HepG2 (cell line): ENCODE data around the gene ARHGAP30. TPM values are rescaled to one million over a fixed set of nuclear protein-coding genes. Genes with fewer than 3 reads are reported as not detected.

ENCODE experiments used
- ATAC-seq: fragments of 200-7000 bp; cut with Tn5 transposase; 3 replicates; pipeline ENCODE4 v1.9.1; 2020; ENCODE audit warnings: mild to moderate bottlenecking, moderate library complexity
- Bru-seq: library from RNA; stranded (reverse); fragments of 400-500 nt; gene quantifications from one replicate; lab custom pipeline; 2021; lab: Mats Ljungman, UMichigan
- BruChase-seq, 2 experiments: library from RNA; stranded (reverse); fragments of 400-500 nt; gene quantifications; one replicate each; lab custom pipeline; 2021; lab: Mats Ljungman, UMichigan
- BruUV-seq: library from RNA; stranded (reverse); fragments of 400-500 nt; replicated peaks from 2 replicates; lab custom pipeline; 2021; lab: Mats Ljungman, UMichigan
- CTCF ChIA-PET: fragments of 300-600 bp; formaldehyde crosslinking; extraction: SDS; loops from one replicate; lab custom pipeline; 2021; ENCODE audit warnings: low total read pairs, inconsistent platforms, low intra/inter-chr PET ratio; lab: Yijun Ruan, JAX
- POLR2A ChIA-PET: fragments of 350-600 bp; sonication (Branson Sonifier 250); formaldehyde crosslinking; loops from one replicate; lab custom pipeline; 2020; ENCODE audit warnings: antibody characterized with exemption, inconsistent platforms; lab: Yijun Ruan, JAX
- DNase-seq: peaks from one replicate; pipeline ENCODE4 v3.0.0-alpha.2; 2015; ENCODE audit warnings: low spot score
- FAIRE-seq: peaks from 3 replicates; lab custom pipeline; 2011; peaks lifted over from hg19 to GRCh38; lab: Jason Lieb, UNC
- H2AFZ ChIP-seq: one replicate; pipeline ENCODE4 v1.6.1; 2011; ENCODE audit warnings: low read length, inconsistent platforms
- H3K27ac ChIP-seq: fragments of 300-600 bp; 3 replicates; pipeline ENCODE4 v1.8.0; 2011; ENCODE audit warnings: mixed run types, mild to moderate bottlenecking, mixed read lengths, low read length, inconsistent platforms; ENCODE audit not compliant: insufficient read depth; ENCODE audit errors: extremely low read length
- H3K27me3 ChIP-seq, 2 experiments: fragments of 200-600 bp in 1 of 2; 2 replicates in 1 of 2; 3 replicates in 1 of 2; pipeline versions ENCODE4 v1.6.0 to v1.8.0; 2011; ENCODE audit warnings: low read length in 2 of 2, mild to moderate bottlenecking in 2 of 2, moderate library complexity in 2 of 2, inconsistent platforms in 1 of 2; ENCODE audit not compliant: insufficient read depth in 2 of 2, control insufficient read depth in 1 of 2
- H3K36me3 ChIP-seq, 2 experiments: fragments of 200-600 bp in 1 of 2; replicated peaks in 1 of 2; 2 replicates in 1 of 2; 3 replicates in 1 of 2; pipeline versions ENCODE4 v1.5.1 to v1.8.0; 2011; ENCODE audit warnings: low read length in 2 of 2, inconsistent platforms in 1 of 2; ENCODE audit not compliant: insufficient read depth in 2 of 2, control insufficient read depth in 1 of 2
- H3K4me1 ChIP-seq: 2 replicates; pipeline ENCODE4 v1.5.1; 2012; ENCODE audit warnings: low read length, inconsistent platforms; ENCODE audit not compliant: insufficient read depth
- H3K4me2 ChIP-seq: 2 replicates; pipeline ENCODE4 v1.6.0; 2011; ENCODE audit warnings: low read depth, low read length, inconsistent platforms
- H3K4me3 ChIP-seq, 3 experiments: fragments of 200-600 bp in 1 of 3; sonication (generic), shearing (Covaris generic) in 1 of 3; replicated peaks in 1 of 3; 2 replicates each; pipeline ENCODE4 v1.5.1; 2011 to 2016; ENCODE audit warnings: low read length in 3 of 3, inconsistent platforms in 2 of 3, low read depth in 2 of 3, mild to moderate bottlenecking in 2 of 3, control low read depth in 1 of 3, mixed read lengths in 1 of 3; ENCODE audit not compliant: insufficient read depth in 1 of 3
- H3K79me2 ChIP-seq: one replicate; pipeline ENCODE4 v1.6.1; 2011; ENCODE audit warnings: low read length, inconsistent platforms; ENCODE audit not compliant: insufficient read depth
- H3K9ac ChIP-seq: 2 replicates; pipeline ENCODE4 v1.6.0; 2011; ENCODE audit warnings: mild to moderate bottlenecking, low read depth, low read length, inconsistent platforms; ENCODE audit not compliant: insufficient read depth
- H3K9me3 ChIP-seq: 2 replicates; pipeline ENCODE4 v1.5.1; 2012; ENCODE audit warnings: mild to moderate bottlenecking, low read length
- H4K20me1 ChIP-seq: 2 replicates; pipeline ENCODE4 v1.6.0; 2011; ENCODE audit warnings: inconsistent platforms, mild to moderate bottlenecking, low read length, moderate library complexity; ENCODE audit not compliant: insufficient read depth
- CHD4 ChIP-seq: fragments of 200-600 bp; sonication (generic); IDR thresholded peaks from 2 replicates; pipeline ENCODE4 v1.7.0; 2017; ENCODE audit warnings: mild to moderate bottlenecking, low read length, borderline replicate concordance
- DNMT3B ChIP-seq: conservative IDR thresholded peaks from 2 replicates; pipeline ENCODE4 v1.6.1; 2016; ENCODE audit warnings: missing biosample characterization, control low read depth
- SETDB1 ChIP-seq: sonication (generic); formaldehyde crosslinking; IDR thresholded peaks from 2 replicates; pipeline ENCODE4 v1.5.1; 2020; ENCODE audit warnings: missing genetic modification reagents, mild to moderate bottlenecking, borderline replicate concordance
- XBP1 ChIP-seq: sonication (generic); formaldehyde crosslinking; IDR thresholded peaks from 2 replicates; pipeline ENCODE4 v1.5.0; 2020; ENCODE audit warnings: missing genetic modification reagents
- ZNF333 ChIP-seq: sonication (generic); formaldehyde crosslinking; IDR thresholded peaks from 2 replicates; pipeline ENCODE4 v1.4.0; 2020; ENCODE audit warnings: mild to moderate bottlenecking, missing genetic modification reagents, borderline replicate concordance
- ZNF513 ChIP-seq: sonication (generic); formaldehyde crosslinking; conservative IDR thresholded peaks from 2 replicates; pipeline ENCODE4 v1.5.0; 2020; ENCODE audit warnings: missing genetic modification reagents
- ZNF691 ChIP-seq: sonication (generic); formaldehyde crosslinking; IDR thresholded peaks from 2 replicates; pipeline ENCODE4 v1.4.0; 2020; ENCODE audit warnings: missing genetic modification reagents, low read depth, mild to moderate bottlenecking, borderline replicate concordance
- WGBS: methylation state at CpG from one replicate; pipeline ENCODE4 v1.1.6; 2017; ENCODE audit warnings: low lambda C conversion rate; 5-methylcytosine and 5-hydroxymethylcytosine counted together
- in situ Hi-C: cut with HindIII; loops from 2 replicates; pipeline ENCODE4 v1.10.0; 2017; ENCODE audit warnings: low pct_unique_long_range_greater_than_20kb; ENCODE audit not compliant: extremely low pct_ligation_motif_present
- intact Hi-C: fragments of 100-400 bp; cut with micrococcal nuclease; formaldehyde crosslinking; loops from one replicate; pipeline ENCODE4 v1.10.0; 2022; ENCODE audit not compliant: unreplicated experiment
- long read RNA-seq, 2 experiments: library from RNA in 1 of 2; library from polyadenylated mRNA in 1 of 2; stranded (forward) in 1 of 2; unstranded in 1 of 2; transcript quantifications; one replicate each; pipeline ENCODE4 v2.0.0, GENCODE V29; 2019 to 2022
- polyA minus RNA-seq, 3 experiments: library from RNA; depleted of rRNA, polyadenylated mRNA; stranded (reverse); fragments of >200 nt; gene quantifications; 2 replicates each; pipeline ENCODE4 v1.2.3, GENCODE V29; 2011; ENCODE audit warnings: low replicate concordance in 1 of 3
- polyA plus RNA-seq, 8 experiments: library from polyadenylated mRNA; depleted of rRNA in 3 of 8; stranded (reverse) in 7 of 8; unstranded in 1 of 8; fragments of >200 nt; fragmentation: Illumina TruSeq in 4 of 8; extraction: Trizol in 4 of 8; gene quantifications; 2 replicates each; pipeline versions ENCODE4 v1.2.1 to v1.2.3, GENCODE V29; 2011 to 2016; ENCODE audit warnings: low read depth in 4 of 8, missing spikeins in 1 of 8, mixed read lengths in 1 of 8; ENCODE audit not compliant: insufficient read depth in 1 of 8
- total RNA-seq, 5 experiments: library from RNA; depleted of rRNA; stranded (reverse); fragments of >200 nt; fragmentation: Illumina TruSeq; extraction: Trizol; gene quantifications; 2 replicates each; pipeline ENCODE4 v1.2.3, GENCODE V29; 2016; ENCODE audit warnings: low read depth in 1 of 5
- TF ChIP-seq, protein P1 (sequence below): sonication (generic); formaldehyde crosslinking; IDR thresholded peaks from 2 replicates; pipeline ENCODE4 v1.8.0; 2022; ENCODE audit warnings: missing genetic modification reagents, mild to moderate bottlenecking, moderate library complexity, borderline replicate concordance
- TF ChIP-seq, protein P2 (sequence below): sonication (generic); formaldehyde crosslinking; IDR thresholded peaks from 2 replicates; pipeline ENCODE4 v1.4.0; 2020; ENCODE audit warnings: mild to moderate bottlenecking, low read depth, missing genetic modification reagents

ARHGAP30 gene, protein sequence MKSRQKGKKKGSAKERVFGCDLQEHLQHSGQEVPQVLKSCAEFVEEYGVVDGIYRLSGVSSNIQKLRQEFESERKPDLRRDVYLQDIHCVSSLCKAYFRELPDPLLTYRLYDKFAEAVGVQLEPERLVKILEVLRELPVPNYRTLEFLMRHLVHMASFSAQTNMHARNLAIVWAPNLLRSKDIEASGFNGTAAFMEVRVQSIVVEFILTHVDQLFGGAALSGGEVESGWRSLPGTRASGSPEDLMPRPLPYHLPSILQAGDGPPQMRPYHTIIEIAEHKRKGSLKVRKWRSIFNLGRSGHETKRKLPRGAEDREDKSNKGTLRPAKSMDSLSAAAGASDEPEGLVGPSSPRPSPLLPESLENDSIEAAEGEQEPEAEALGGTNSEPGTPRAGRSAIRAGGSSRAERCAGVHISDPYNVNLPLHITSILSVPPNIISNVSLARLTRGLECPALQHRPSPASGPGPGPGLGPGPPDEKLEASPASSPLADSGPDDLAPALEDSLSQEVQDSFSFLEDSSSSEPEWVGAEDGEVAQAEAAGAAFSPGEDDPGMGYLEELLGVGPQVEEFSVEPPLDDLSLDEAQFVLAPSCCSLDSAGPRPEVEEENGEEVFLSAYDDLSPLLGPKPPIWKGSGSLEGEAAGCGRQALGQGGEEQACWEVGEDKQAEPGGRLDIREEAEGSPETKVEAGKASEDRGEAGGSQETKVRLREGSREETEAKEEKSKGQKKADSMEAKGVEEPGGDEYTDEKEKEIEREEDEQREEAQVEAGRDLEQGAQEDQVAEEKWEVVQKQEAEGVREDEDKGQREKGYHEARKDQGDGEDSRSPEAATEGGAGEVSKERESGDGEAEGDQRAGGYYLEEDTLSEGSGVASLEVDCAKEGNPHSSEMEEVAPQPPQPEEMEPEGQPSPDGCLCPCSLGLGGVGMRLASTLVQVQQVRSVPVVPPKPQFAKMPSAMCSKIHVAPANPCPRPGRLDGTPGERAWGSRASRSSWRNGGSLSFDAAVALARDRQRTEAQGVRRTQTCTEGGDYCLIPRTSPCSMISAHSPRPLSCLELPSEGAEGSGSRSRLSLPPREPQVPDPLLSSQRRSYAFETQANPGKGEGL
- total RNA-seq (2016; rRNA removed; fragmentation: Illumina TruSeq; extraction: Trizol) (0.20 TPM in 1 of 2 replicates, not detected in the other), polyA plus RNA-seq (2011; rRNA removed) (0.13 and 0.17 TPM in 2 replicates), polyA minus RNA-seq (2011; rRNA and poly(A)+ RNA removed; ENCODE audit: low replicate concordance) (0.02 and 0.09 TPM in 2 replicates), Bru-seq, nascent RNA (percentile 30 among the genes with signal in this experiment), BruChase-seq, experiment 1, labeled RNA remaining after a 6-hour chase (percentile 38 among the genes with signal in this experiment), BruChase-seq, experiment 2, labeled RNA remaining after a 2-hour chase (percentile 33 among the genes with signal in this experiment)
- total RNA-seq (2016; cell fraction: cytosol; rRNA removed; fragmentation: Illumina TruSeq; extraction: Trizol; ENCODE audit: low read depth): not detected in 2 replicates
- total RNA-seq (2016; cell fraction: insoluble cytoplasmic fraction; rRNA removed; fragmentation: Illumina TruSeq; extraction: Trizol): 0.07 and 0.37 TPM in 2 replicates
- total RNA-seq (2016; cell fraction: membrane; rRNA removed; fragmentation: Illumina TruSeq; extraction: Trizol): not detected in 2 replicates
- total RNA-seq (2016; cell fraction: nucleus; rRNA removed; fragmentation: Illumina TruSeq; extraction: Trizol): 0.16 and 0.34 TPM in 2 replicates
- polyA plus RNA-seq (2011; cell fraction: cytosol; rRNA removed): 0.04 and 0.05 TPM in 2 replicates
- polyA plus RNA-seq (2011; cell fraction: nucleus; rRNA removed): 0.61 and 0.68 TPM in 2 replicates
- 0.16 and 0.21 TPM in 2 replicates for polyA plus RNA-seq (2012)
- 0.03 TPM in 1 of 2 replicates, not detected in the other for polyA plus RNA-seq (2016; cell fraction: cytosol; fragmentation: Illumina TruSeq; extraction: Trizol; ENCODE audit: low read depth)
- 0.07 and 0.09 TPM in 2 replicates for polyA plus RNA-seq (2016; cell fraction: insoluble cytoplasmic fraction; fragmentation: Illumina TruSeq; extraction: Trizol; ENCODE audit: low read depth)
- polyA plus RNA-seq (2016; cell fraction: membrane; fragmentation: Illumina TruSeq; extraction: Trizol; ENCODE audit: low read depth): 0.03 and 0.05 TPM in 2 replicates
- 0.46 and 0.75 TPM in 2 replicates for polyA plus RNA-seq (2016; cell fraction: nucleus; fragmentation: Illumina TruSeq; extraction: Trizol; ENCODE audit: insufficient read depth, low read depth)
- not detected in 2 replicates for polyA minus RNA-seq (2011; cell fraction: cytosol; rRNA and poly(A)+ RNA removed)
- 0.13 and 1.2 TPM in 2 replicates for polyA minus RNA-seq (2011; cell fraction: nucleus; rRNA and poly(A)+ RNA removed)
- long read RNA-seq, experiment 1: 0 reads
- long read RNA-seq, experiment 2: 0 reads

GRCh38 chr1:161069731-161070270, at the start of gene ARHGAP30:
Gene ARHGAP30 (minus strand): TSS chr1:161069891. CDS start chr1:161069624, 267 bp downstream.
- intact Hi-C loops (no loop called here), in situ Hi-C loops (no loop called here)
- ATAC-seq: no peak
- Histone ChIP-seq H3K79me2 (no peaks in the 10 kb centered on the region), H2AFZ (no peak within 1 kb of the TSS), H3K4me3 (no peak within 1 kb of the TSS), H3K27me3 (no peaks in the 10 kb centered on the region), H3K4me1 (peaks cover 31% of the 10 kb centered on the region), H3K36me3 (no peaks in the 10 kb centered on the region), H3K27ac (no peak within 1 kb of the TSS), H3K4me2 (no peak within 1 kb of the TSS), H3K9ac (no peak within 1 kb of the TSS), H3K9me3 (no peaks in the 10 kb centered on the region), H4K20me1 (no peaks in the 10 kb centered on the region)
- 92% methylated on average over 5 of the region's 9 CpGs for whole genome bisulfite sequencing
- DNase-seq: no peak
- ChIA-PET CTCF (no interaction called here), POLR2A (interaction anchor here (1.6 kb wide), 1 partner anchor 24 kb away, joined by 4 read pairs; the partner anchor contains the start of gene USF1)
- no TSS peak for BruUV-seq
- FAIRE-seq: no peak
- TF ChIP-seq DNMT3B (CRISPR knock-in tag) (no peak), ZNF333 (CRISPR knock-in tag) (no peak), CHD4 (no peak), ZNF513 (no peak), ZNF691 (CRISPR knock-in tag) (no peak), XBP1 (CRISPR knock-in tag) (no peak), SETDB1 (no peak)
- TF ChIP-seq, protein P1, sequence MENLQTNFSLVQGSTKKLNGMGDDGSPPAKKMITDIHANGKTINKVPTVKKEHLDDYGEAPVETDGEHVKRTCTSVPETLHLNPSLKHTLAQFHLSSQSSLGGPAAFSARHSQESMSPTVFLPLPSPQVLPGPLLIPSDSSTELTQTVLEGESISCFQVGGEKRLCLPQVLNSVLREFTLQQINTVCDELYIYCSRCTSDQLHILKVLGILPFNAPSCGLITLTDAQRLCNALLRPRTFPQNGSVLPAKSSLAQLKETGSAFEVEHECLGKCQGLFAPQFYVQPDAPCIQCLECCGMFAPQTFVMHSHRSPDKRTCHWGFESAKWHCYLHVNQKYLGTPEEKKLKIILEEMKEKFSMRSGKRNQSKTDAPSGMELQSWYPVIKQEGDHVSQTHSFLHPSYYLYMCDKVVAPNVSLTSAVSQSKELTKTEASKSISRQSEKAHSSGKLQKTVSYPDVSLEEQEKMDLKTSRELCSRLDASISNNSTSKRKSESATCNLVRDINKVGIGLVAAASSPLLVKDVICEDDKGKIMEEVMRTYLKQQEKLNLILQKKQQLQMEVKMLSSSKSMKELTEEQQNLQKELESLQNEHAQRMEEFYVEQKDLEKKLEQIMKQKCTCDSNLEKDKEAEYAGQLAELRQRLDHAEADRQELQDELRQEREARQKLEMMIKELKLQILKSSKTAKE (CRISPR knock-in tag): no peak
- TF ChIP-seq, protein P2, sequence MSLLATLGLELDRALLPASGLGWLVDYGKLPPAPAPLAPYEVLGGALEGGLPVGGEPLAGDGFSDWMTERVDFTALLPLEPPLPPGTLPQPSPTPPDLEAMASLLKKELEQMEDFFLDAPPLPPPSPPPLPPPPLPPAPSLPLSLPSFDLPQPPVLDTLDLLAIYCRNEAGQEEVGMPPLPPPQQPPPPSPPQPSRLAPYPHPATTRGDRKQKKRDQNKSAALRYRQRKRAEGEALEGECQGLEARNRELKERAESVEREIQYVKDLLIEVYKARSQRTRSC (CRISPR knock-in tag): no peak
